Keratinocyte (primary cell): ENCODE data around the gene MGAT5.

Experiments
- CTCF ChIP-seq, 3 experiments: IDR thresholded peaks in 1 of 3; conservative IDR thresholded peaks in 1 of 3; optimal IDR thresholded peaks in 1 of 3; 2 replicates in 2 of 3; 3 replicates in 1 of 3; pipeline versions ENCODE3 to v1.5.1; 2011; ENCODE audit warnings: low read length in 3 of 3, mild to moderate bottlenecking in 3 of 3, moderate library complexity in 2 of 3, control low read depth in 1 of 3, inconsistent platforms in 1 of 3; ENCODE audit not compliant: insufficient read depth in 2 of 3; ENCODE audit errors: extremely low read depth in 1 of 3
- EZH2 ChIP-seq: IDR thresholded peaks from one replicate; pipeline ENCODE4 v1.6.1; 2012; ENCODE audit warnings: inconsistent platforms, mild to moderate bottlenecking, low read length, moderate library complexity

GRCh38 chr2:134441153-134441863 lies 187.4 kb downstream of the MGAT5 start:
- TF ChIP-seq CTCF (optimal IDR thresholded peaks at IDR 0.05 in 1 of 3, IDR thresholded peaks at IDR 0.05 in 1 of 3, conservative IDR thresholded peaks at IDR 0.05 in 1 of 3; ENCODE audit: extremely low read depth in 1 of 3, insufficient read depth in 2 of 3, low read length in 3 of 3) (no peak), EZH2 (no peak)
